ENCODE results near the gene UBXN10.

UBXN10 gene

GRCh38 chr1:20172033-20172590 is 13.8 kb upstream of the UBXN10 start:
- DNase-seq (ENCODE audit: low spot score): no peak
- no peak for TF ChIP-seq CTCF (IDR thresholded peaks at IDR 0.05; ENCODE audit: borderline replicate concordance, control extremely low read depth, extremely low read depth, insufficient read depth, missing control alignments)
- in situ Hi-C loops (cut with MboI; ENCODE audit: low sequenced_read_pairs, unreplicated experiment): loop anchor here (25.0 kb wide), 1 partner anchor 260 kb away; the partner anchor contains the start of gene PLA2G2E

- in situ Hi-C loops (cut with MboI; ENCODE audit: low sequenced_read_pairs, unreplicated experiment): loop anchor here (25.0 kb wide), 1 partner anchor 263 kb away; the partner anchor contains the start of gene PLA2G2E
- DNase-seq (ENCODE audit: low spot score): no peak
- TF ChIP-seq CTCF (IDR thresholded peaks at IDR 0.05; ENCODE audit: borderline replicate concordance, control extremely low read depth, extremely low read depth, insufficient read depth, missing control alignments): no peak
Measured at GRCh38 chr1:20174937-20175666, 10.8 kb upstream of the UBXN10 start.

GRCh38 chr1:20178634-20179370 is 7.1 kb upstream of the UBXN10 start:
- no peak for DNase-seq (ENCODE audit: low spot score)
- in situ Hi-C loops (cut with MboI; ENCODE audit: low sequenced_read_pairs, unreplicated experiment): no loop called here
- no peak for TF ChIP-seq CTCF (IDR thresholded peaks at IDR 0.05; ENCODE audit: borderline replicate concordance, control extremely low read depth, extremely low read depth, insufficient read depth, missing control alignments)

- in situ Hi-C loops (cut with MboI; ENCODE audit: low sequenced_read_pairs, unreplicated experiment): no loop called here
- no peak for DNase-seq (ENCODE audit: low spot score)
- TF ChIP-seq CTCF (IDR thresholded peaks at IDR 0.05; ENCODE audit: borderline replicate concordance, control extremely low read depth, extremely low read depth, insufficient read depth, missing control alignments): no peak
Measured at GRCh38 chr1:20179371-20180128, 6.3 kb upstream of the UBXN10 start.

- no peak for TF ChIP-seq CTCF (IDR thresholded peaks at IDR 0.05; ENCODE audit: borderline replicate concordance, control extremely low read depth, extremely low read depth, insufficient read depth, missing control alignments)
- no peak for DNase-seq (ENCODE audit: low spot score)
- in situ Hi-C loops (cut with MboI; ENCODE audit: low sequenced_read_pairs, unreplicated experiment): no loop called here
Measured at GRCh38 chr1:20180129-20180843, 5.6 kb upstream of the UBXN10 start.

Data from GM13976 (cell line).